Stimulated activated naive B cell treated with anti-CD40 and anti-IgM and Interleukin-4, amounts not matched to agents 10 μg/mL and 1 μg/mL and 100 μg/mL, for 72 hours (primary cell): ENCODE results near the gene TAS2R60.
"Not testable (repeated sequence)": the region's sequence is repeated elsewhere in the genome, so short reads cannot be mapped to it uniquely, and the experiment has no call there.

Source experiments
- ATAC-seq, 2 donors: fragments of 150-1000 bp; cut with Tn5 transposase; replicated peaks; 2 replicates each; pipeline ENCODE4 v1.10.0; 2021; ENCODE audit warnings: moderate library complexity in 1 of 2
- DNase-seq: peaks from one replicate; pipeline ENCODE4 v3.0.0; 2021
- H3K27ac Mint-ChIP-seq: one replicate; pipeline ENCODE4 v1.8.0; 2022; ENCODE audit warnings: mild to moderate bottlenecking, mixed read lengths
- H3K27me3 Mint-ChIP-seq, 2 donors: one replicate each; pipeline ENCODE4 v1.8.0; 2022; ENCODE audit warnings: mixed read lengths in 2 of 2
- H3K36me3 Mint-ChIP-seq, 2 donors: one replicate each; pipeline ENCODE4 v1.8.0; 2022; ENCODE audit warnings: mixed read lengths in 2 of 2, mild to moderate bottlenecking in 1 of 2
- H3K4me1 Mint-ChIP-seq, 2 donors: one replicate each; pipeline ENCODE4 v1.8.0; 2022; ENCODE audit warnings: mixed read lengths in 2 of 2, mild to moderate bottlenecking in 1 of 2
- H3K4me3 Mint-ChIP-seq, 2 donors: one replicate each; pipeline ENCODE4 v1.8.0; 2022; ENCODE audit warnings: mild to moderate bottlenecking in 2 of 2, mixed read lengths in 2 of 2, moderate library complexity in 1 of 2
- H3K9me3 Mint-ChIP-seq, 2 donors: one replicate each; pipeline ENCODE4 v1.8.0; 2022; ENCODE audit warnings: mixed read lengths in 2 of 2, mild to moderate bottlenecking in 1 of 2

Gene TAS2R60

DNA sequence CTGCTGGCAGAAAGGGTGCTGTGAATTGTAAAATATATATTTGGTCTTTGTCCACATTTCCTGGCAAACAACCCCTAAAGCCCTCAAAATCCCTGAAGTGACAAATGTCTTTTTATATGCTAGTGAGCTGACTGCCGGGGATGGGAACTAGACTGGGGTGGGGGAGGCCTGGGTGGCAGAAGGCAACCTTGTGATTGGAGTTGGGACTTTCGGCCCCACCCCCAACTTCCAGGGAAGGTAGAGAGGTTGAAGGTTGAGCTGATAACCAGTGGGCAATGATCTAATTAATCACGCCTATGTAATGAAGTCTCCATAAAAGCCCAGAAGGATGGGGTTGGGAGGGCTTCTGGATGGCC lies 37.3 kb upstream of the TAS2R60 start:
- no peak for DNase-seq
- Mint-ChIP-seq H3K36me3 (no peaks in the 10 kb centered on the region), H3K27ac (no peak overlapping the region), H3K27me3 (peaks cover 25 to 44% of the 10 kb centered on the region in 2 donors), H3K4me3 (no peak overlapping the region), H3K9me3 (no peaks in the 10 kb centered on the region), H3K4me1 (peaks cover 21 to 35% of the 10 kb centered on the region in 2 donors)
- no peak for ATAC-seq

DNA sequence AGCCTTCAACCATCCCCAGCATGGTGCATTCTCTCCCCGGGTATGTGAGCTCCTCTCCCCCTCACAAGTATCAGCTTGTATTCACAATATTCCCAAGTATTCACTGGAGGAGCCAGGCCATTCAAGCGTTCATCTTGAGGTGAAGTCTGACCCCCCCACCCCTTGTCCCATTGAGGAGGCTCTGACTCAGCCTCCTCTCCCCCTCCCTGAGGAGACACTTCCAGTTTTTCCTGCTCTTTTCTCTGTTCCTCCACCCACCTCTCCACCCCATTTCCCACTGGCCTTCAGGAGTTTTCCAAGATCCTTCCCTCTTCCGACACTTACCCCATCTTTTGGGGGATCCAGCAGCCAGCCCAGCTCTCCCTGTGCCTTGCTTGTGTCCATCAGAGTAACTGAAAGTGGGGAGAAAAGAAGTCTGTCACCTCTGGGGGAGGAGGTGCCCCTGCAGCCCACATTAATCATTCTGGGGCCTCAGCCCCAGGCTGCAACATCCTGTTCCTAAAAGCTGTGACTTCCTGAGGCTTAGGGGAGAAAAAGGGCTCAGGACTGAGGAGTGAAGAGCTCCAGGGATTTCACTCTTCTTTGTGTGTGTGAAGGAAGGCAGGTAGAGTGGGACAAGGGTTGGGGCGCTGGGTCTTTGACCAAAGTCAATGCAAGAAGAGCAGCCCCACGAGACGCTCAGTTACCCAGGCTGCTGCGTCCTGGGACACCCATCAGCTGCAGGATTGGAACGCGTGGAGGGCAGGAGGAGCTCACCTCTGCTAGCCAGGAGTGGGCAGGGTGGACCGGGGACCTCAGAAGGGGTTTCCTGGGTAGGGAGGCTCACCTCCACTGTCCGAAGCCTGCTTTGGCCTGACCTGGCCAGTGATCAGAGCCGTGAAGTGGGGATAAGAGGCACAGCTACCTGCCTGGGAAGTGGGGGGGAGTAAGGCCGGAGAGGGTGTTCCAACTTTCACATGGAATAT lies 35.7 kb upstream of the TAS2R60 start:
- H3K36me3 Mint-ChIP-seq = no peaks in the 10 kb centered on the region
- DNase-seq (no peak), ATAC-seq (peak in 1 of 2 donors; percentile 11)
- peaks cover 21 to 35% of the 10 kb centered on the region in 2 donors for H3K4me1 Mint-ChIP-seq
- H3K27ac Mint-ChIP-seq = no peak overlapping the region
- H3K27me3 Mint-ChIP-seq = peaks cover 36 to 59% of the 10 kb centered on the region in 2 donors
- no peaks in the 10 kb centered on the region for H3K9me3 Mint-ChIP-seq
- H3K4me3 Mint-ChIP-seq = peak overlapping the region; percentile 10 to 50

DNA sequence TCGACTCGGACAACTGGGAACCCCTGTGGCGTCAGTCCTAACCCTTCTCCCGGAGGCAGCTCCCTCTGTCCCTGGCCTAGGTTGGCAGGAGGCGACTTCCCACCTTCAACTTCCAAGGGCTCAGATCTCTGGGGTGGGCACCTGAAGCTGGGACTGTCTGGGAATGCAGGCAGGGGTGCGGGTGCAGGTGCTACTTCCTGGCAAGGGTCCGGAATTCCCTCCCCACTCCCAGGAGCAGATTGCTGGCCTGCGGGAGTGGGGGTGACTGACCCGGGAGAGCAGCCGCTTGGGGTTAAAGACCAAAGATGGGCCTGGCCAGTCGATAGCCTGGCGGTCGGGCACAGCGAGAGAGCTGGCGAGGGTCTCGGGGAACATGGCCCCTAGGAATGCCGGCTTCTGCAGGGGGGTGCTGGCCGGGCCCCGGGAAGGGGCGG lies 35.0 kb upstream of the TAS2R60 start:
- Mint-ChIP-seq H3K27me3 (peaks cover 42 to 66% of the 10 kb centered on the region in 2 donors), H3K4me1 (peaks cover 21 to 35% of the 10 kb centered on the region in 2 donors), H3K36me3 (no peaks in the 10 kb centered on the region), H3K4me3 (peak overlapping the region; percentile 6 to 60), H3K27ac (no peak overlapping the region), H3K9me3 (no peaks in the 10 kb centered on the region)
- no peak for DNase-seq
- ATAC-seq = no peak

DNA sequence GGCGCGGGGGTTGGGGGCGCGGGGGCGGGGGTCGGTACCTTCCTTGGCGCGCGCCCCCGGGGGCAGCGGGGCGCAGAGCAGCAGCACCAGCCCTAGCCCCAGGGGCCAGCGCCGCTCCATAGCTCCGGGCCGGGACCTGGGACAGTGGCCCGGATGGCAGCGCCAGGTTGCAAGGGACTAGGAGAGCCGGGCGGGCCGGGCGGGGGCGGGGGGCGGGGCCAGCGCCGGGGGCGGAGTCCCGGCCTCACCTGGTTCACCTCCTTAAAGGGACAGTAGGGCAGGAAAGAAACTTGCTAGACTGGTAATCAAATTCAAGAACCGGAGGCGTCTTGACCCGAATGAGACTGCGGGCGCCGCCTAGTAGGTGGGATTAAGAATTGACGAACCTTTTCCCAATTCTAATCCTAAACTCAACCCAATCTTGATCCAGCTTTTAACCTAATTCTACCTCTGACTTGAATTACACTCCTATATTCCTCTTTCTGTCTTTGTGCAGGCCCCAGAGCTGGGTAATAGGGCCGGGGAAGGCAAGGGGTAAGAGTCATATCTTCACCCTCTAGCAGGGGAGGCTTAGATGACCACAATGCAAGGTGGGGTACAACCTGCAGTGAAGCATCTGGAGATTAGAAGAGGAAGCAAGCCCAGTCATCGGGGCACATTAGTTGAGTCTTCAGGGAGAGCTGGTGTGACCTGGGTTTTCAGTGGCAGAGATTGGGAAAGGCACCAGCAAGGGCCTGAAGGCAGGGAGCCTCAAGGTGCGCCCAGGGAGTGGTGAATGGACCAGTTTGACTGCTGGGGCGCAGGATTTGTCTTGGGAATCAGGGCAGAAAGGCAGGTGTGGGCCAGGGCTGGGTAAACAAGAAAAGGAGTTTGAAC lies 34.3 kb upstream of the TAS2R60 start, which contains the start of gene EPHA1:
Gene EPHA1, minus strand, starts transcription at position 171 of the 876 bp plus-strand sequence. Its CDS starts 51 bp downstream, at position 120.
- no peaks in the 10 kb centered on the region for H3K9me3 Mint-ChIP-seq
- peak within 1 kb of the TSS; percentile 44 for H3K27ac Mint-ChIP-seq
- H3K4me3 Mint-ChIP-seq = peak within 1 kb of the TSS; percentile 50 to 69
- ATAC-seq (peak; percentile 47 to 62), DNase-seq (no peak)
- peaks cover 42 to 70% of the 10 kb centered on the region in 2 donors for H3K27me3 Mint-ChIP-seq
- peaks cover 21 to 35% of the 10 kb centered on the region in 2 donors for H3K4me1 Mint-ChIP-seq
- H3K36me3 Mint-ChIP-seq = no peaks in the 10 kb centered on the region

DNA sequence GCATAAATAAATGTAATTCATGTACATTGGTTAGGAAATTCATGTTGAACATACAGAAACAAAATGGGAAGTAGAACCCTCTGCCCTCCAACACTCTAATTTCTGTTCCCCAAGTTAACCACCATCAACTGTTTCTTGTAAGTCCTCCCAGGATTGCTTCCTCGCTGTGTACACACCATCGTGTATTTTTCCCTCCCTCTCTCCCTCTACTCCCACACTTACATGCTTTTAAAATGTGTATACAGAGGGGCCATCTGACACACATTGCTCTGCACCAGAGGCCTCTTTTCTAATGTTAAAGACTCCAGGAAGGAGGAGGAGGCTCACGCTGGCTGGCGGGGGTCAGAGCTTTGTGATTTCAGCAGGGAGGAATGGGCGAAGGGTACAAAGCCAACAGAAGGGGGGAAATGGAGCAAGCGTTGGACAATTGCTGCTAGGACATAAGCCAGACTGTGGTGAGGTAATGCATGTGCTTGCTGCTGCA lies 32.7 kb upstream of the TAS2R60 start:
- H3K36me3 Mint-ChIP-seq = no peaks in the 10 kb centered on the region
- H3K27ac Mint-ChIP-seq = no peak overlapping the region
- no peaks in the 10 kb centered on the region for H3K9me3 Mint-ChIP-seq
- peak; percentile 61 to 76 for ATAC-seq
- H3K27me3 Mint-ChIP-seq = peaks cover 54 to 79% of the 10 kb centered on the region in 2 donors
- peak overlapping the region in 1 of 2 donors; percentile 28 for H3K4me3 Mint-ChIP-seq
- H3K4me1 Mint-ChIP-seq = peaks cover 21 to 35% of the 10 kb centered on the region in 2 donors
- no peak for DNase-seq

DNA sequence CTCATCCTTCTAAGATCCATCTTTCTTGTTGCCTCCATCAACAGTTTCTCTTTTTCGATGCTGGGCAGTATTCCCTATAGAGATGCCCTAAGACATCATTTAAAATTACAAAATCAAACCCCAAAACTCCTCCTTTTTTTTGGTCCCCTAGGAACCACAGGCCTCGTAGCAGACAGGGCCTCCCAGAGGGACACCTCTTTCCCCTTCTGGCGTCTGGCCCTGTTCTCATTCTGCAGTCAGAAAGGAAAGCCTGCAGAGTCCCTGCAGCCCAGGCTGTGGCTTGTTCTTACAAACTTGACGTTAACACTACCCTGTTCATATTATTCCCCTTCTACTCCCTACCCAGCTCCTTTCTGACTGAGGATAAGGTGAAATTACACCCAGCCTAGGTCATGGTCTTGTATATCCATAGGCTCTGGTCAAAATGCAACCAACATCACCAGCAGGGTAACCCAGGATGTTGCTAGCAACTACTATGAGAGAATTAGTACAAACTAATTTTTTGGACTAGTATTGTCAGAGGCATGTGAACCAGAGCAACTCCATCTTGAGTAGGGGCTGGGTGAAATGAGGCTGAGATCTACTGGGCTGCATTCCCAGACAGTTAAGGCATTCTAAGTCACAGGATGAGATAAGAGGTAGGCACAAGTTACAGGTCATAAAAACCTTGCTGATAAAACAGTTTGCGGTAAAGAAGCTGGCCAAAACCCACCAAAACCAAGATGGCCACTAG lies 31.1 kb upstream of the TAS2R60 start:
- Mint-ChIP-seq H3K36me3 (no peaks in the 10 kb centered on the region), H3K4me1 (peaks cover 21 to 35% of the 10 kb centered on the region in 2 donors), H3K27ac (no peak overlapping the region), H3K27me3 (peaks cover 60 to 83% of the 10 kb centered on the region in 2 donors), H3K9me3 (no peaks in the 10 kb centered on the region), H3K4me3 (no peak overlapping the region)
- DNase-seq (no peak), ATAC-seq (no peak)

DNA sequence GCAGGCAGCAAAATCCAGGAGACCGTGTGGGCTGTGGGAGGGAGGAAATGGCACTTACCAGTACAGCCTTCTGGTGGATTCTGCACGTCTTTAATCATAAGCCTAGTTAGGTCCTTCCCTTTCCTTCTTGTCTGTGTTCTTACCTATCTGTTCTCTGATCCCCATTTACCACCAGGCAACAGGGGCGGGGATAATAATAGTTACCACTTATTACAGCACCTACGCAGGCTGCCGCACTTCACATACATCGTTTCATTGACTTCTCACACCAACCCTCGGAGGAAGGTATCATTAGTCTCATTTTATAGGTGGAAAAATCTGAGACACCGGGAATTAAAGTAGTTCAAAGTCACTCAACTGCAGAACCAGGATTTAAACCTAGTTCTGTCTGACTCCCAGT lies 30.1 kb upstream of the TAS2R60 start:
- Mint-ChIP-seq H3K4me1 (peaks cover 14 to 25% of the 10 kb centered on the region in 2 donors), H3K27me3 (peaks cover 53 to 81% of the 10 kb centered on the region in 2 donors), H3K4me3 (no peak overlapping the region), H3K27ac (no peak overlapping the region), H3K36me3 (no peaks in the 10 kb centered on the region), H3K9me3 (no peaks in the 10 kb centered on the region)
- no peak for ATAC-seq
- no peak for DNase-seq

DNA sequence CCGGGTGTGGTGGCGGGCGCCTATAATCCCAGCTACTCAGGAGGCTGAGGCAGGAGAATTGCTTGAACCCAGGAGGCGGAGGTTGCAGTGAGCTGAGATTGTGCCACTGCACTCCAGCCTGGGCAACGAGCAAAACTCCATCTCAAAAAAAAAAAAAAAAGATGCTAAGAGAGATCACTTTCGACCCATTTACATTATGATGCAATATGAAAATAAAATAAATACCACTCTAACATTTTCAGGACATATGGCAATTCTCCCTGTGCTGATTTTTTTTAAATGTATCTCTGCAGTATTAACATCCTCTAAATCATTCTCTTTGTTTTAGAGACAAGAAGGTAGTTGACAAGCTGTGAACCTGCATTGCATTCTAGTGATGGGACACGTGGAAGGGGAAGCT lies 28.0 kb upstream of the TAS2R60 start:
- not testable (repeated sequence) for H3K27ac Mint-ChIP-seq, DNase-seq, H3K4me1 Mint-ChIP-seq, H3K4me3 Mint-ChIP-seq, ATAC-seq, H3K36me3 Mint-ChIP-seq, H3K9me3 Mint-ChIP-seq
- peaks cover 62 to 81% of the 10 kb centered on the region in 2 donors for H3K27me3 Mint-ChIP-seq

DNA sequence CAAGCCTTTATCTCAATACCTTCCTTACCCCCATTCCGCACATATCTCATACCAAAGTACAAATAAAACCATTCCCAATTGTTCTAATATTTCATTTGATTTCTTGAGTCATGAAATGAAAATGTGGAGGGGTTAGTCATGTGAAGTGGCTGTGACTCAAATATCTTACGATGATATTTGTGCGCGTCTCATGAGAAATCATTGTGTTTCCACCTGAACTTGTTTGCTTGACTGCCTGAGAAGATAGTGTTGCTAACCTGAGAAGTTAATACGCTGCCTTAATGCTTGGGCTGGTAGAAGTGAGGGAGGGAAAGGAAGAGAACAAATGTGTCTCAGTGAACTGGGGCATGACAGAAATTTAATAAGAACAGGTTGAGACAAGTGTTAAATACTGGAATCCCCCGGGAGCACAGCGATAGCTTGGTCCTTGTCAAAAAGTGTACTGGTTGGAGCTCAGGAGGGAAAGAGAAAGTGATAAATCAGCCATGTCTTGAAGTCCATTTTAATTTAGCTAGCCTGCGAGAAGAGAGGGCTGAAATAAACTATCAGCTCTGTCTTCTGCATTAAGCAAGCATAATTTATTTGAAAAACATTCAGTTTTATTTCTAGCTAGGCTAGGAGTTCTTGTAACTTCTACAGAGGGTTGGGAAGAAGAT lies 27.4 kb upstream of the TAS2R60 start:
- Mint-ChIP-seq H3K4me3 (no peak overlapping the region), H3K36me3 (no peaks in the 10 kb centered on the region), H3K27me3 (peaks cover 56 to 74% of the 10 kb centered on the region in 2 donors), H3K4me1 (peaks cover 0 to under 1% of the 10 kb centered on the region in 2 donors), H3K9me3 (peaks cover 0 to 3% of the 10 kb centered on the region in 2 donors), H3K27ac (no peak overlapping the region)
- ATAC-seq = no peak
- no peak for DNase-seq

DNA sequence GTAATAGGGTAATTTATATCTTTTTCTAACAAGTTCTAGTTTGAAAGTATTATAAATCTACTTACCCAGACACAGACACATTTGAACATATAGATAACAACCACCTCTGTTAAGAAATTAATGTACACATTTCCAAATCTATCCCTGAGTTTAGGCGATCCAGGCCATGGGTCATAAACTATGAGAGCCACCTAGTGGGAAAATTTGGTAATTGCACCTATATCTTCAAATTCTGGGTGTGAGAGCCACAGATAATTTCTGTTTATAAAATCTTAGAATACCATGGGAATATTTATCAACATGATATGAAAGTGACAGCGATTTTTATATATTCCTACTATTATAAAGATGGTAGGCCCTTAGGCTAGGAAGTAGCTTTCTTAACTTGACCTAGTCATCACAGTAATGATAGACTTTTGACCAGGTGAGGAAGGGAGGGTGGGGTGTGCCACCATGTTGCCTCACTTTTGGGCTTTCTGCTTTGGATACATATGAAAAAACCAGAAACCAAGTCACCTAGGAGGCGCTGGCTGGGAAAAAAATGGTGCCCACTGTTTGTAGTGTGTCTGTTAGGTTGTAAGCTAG lies 26.6 kb upstream of the TAS2R60 start:
- H3K4me1 Mint-ChIP-seq = no peaks in the 10 kb centered on the region
- no peak overlapping the region for H3K4me3 Mint-ChIP-seq

DNA sequence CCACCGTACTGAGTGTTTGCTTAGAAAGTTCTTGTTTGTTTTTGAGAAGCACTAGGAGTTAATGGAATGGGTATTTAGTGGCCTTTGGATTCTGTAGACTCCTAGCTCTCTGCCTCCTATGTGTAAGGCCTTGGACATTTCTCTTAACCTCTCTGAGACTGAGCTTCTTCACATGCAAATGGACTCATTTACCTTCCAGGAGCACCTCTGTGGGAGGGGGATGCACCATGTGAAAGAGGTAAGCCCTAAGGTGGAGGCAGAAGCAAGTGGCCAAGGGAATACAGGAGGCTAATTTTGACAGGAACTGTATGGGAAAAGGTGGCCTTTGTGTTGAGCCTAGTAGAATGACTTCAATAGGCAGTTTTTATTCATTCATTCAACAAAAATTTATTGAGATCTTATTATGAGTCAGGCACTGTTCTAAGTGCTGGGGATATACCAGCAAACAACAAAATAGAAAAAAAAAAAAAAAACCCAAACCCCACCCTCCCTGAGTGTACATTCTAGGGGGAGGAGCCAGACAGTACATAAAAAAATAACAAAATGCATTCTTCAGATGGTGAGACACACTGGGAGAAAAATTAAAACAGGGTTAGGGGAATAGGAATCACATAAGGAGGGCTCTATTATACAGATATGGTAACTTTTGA lies 25.4 kb upstream of the TAS2R60 start:
- ATAC-seq (peak in 1 of 2 donors; percentile 27), DNase-seq (no peak)
- H3K4me1 Mint-ChIP-seq = no peaks in the 10 kb centered on the region
- peaks cover 0 to 3% of the 10 kb centered on the region in 2 donors for H3K9me3 Mint-ChIP-seq
- no peaks in the 10 kb centered on the region for H3K36me3 Mint-ChIP-seq
- no peak overlapping the region for H3K4me3 Mint-ChIP-seq
- H3K27me3 Mint-ChIP-seq = peaks cover 43 to 55% of the 10 kb centered on the region in 2 donors
- H3K27ac Mint-ChIP-seq = no peak overlapping the region

More for the DNA sequence above, 26.6 kb upstream of the TAS2R60 start:
- DNase-seq = no peak
- Mint-ChIP-seq H3K27ac (no peak overlapping the region), H3K27me3 (peaks cover 54 to 67% of the 10 kb centered on the region in 2 donors), H3K9me3 (peaks cover 0 to 3% of the 10 kb centered on the region in 2 donors), H3K36me3 (no peaks in the 10 kb centered on the region)
- peak in 1 of 2 donors; percentile 54 for ATAC-seq

DNA sequence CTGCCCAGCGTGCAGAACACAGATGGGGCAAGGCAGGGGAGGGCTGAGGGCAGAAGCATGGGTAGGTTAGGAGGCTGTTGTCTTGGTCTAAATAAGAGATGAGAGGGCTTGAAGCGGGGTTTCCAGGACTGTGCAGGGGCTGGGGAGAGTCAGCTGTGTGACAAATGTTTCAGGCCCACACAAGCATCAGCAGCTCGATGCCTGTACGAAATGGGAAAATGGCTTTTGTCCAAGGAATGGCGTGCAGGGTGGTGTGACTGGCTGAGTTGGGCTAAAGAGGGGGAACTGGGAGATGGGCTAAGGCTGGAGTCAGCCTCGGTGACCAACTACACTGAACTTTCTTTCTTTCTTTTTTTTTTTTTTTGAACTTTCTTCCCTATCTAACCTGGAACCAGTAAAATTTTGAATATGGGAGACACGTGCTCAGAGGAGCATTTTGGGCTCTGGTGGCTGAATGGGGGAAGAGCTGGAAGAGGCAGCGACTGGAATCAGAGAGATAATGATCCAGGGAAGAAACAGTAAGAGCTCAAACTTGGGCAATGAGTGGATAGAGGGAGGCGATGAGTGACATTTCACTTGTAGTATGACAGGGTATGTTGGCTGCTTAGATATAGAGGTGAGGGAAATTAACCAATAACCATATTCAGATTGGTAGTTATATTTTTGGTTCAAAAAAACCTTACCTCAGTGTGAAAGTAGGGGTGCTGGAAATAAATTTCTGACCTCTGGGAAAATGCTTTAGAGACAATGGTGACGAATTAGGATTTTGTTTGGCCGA lies 24.4 kb upstream of the TAS2R60 start:
- Mint-ChIP-seq H3K4me1 (no peaks in the 10 kb centered on the region), H3K27me3 (peaks cover 38 to 47% of the 10 kb centered on the region in 2 donors), H3K27ac (no peak overlapping the region), H3K36me3 (no peaks in the 10 kb centered on the region), H3K9me3 (peaks cover 0 to 3% of the 10 kb centered on the region in 2 donors), H3K4me3 (no peak overlapping the region)
- DNase-seq = no peak
- no peak for ATAC-seq
